GM21723 (cell line): Measurements from ENCODE around the gene USP43.
"Not testable (repeated sequence)": the region's sequence is repeated elsewhere in the genome, so short reads cannot be mapped to it uniquely, and the experiment has no call there.

Experiments
- ATAC-seq: cut with Tn5 transposase; IDR thresholded peaks from one replicate; pipeline ENCODE4 v1.9.1; 2021; ENCODE audit warnings: mild to moderate bottlenecking, moderate library complexity; ENCODE audit not compliant: unreplicated experiment

The USP43 gene, protein sequence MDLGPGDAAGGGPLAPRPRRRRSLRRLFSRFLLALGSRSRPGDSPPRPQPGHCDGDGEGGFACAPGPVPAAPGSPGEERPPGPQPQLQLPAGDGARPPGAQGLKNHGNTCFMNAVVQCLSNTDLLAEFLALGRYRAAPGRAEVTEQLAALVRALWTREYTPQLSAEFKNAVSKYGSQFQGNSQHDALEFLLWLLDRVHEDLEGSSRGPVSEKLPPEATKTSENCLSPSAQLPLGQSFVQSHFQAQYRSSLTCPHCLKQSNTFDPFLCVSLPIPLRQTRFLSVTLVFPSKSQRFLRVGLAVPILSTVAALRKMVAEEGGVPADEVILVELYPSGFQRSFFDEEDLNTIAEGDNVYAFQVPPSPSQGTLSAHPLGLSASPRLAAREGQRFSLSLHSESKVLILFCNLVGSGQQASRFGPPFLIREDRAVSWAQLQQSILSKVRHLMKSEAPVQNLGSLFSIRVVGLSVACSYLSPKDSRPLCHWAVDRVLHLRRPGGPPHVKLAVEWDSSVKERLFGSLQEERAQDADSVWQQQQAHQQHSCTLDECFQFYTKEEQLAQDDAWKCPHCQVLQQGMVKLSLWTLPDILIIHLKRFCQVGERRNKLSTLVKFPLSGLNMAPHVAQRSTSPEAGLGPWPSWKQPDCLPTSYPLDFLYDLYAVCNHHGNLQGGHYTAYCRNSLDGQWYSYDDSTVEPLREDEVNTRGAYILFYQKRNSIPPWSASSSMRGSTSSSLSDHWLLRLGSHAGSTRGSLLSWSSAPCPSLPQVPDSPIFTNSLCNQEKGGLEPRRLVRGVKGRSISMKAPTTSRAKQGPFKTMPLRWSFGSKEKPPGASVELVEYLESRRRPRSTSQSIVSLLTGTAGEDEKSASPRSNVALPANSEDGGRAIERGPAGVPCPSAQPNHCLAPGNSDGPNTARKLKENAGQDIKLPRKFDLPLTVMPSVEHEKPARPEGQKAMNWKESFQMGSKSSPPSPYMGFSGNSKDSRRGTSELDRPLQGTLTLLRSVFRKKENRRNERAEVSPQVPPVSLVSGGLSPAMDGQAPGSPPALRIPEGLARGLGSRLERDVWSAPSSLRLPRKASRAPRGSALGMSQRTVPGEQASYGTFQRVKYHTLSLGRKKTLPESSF

DNA sequence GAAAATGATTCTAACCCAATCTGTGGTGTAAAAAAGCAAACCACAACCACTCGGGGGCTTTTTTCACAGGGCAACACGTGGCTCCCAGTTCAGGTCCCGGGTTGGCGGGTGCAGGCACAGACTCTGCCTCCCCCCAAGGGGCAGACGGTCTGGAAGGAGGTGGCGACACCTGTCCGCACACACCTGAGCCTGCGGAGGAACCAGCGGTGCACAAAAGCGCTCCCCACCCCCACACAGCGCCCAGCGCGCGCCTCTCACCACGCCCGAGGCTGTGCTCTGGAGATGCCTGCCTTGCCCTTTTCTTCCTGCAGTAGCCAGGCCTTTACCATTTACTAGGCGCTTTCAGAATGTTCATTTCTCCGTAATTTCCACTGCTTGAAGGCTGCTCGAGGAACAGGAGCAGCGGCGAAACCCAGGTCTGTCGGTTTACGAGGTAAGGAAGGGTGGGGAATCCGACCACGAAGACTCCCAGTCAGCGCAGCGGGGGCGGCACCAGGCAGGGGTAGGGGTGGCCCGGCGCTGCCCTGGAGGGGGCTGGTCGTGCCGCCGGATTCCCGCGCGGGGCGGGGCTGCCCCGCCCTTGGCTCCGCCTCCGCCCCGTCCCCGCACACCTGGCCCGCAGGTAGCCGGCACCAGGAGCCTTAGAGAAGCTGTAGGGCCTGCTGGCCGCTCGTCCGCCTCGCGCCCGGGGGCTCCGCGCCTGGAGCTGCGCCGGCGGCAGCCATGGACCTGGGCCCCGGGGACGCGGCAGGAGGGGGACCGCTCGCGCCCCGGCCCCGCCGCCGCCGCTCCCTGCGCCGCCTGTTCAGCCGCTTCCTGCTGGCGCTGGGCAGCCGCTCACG, at the start of gene USP43:
Gene USP43 (plus strand): TSS at position 608 of the 842 bp plus-strand sequence. CDS start 116 bp downstream, at position 724.
- no peak for ATAC-seq

DNA sequence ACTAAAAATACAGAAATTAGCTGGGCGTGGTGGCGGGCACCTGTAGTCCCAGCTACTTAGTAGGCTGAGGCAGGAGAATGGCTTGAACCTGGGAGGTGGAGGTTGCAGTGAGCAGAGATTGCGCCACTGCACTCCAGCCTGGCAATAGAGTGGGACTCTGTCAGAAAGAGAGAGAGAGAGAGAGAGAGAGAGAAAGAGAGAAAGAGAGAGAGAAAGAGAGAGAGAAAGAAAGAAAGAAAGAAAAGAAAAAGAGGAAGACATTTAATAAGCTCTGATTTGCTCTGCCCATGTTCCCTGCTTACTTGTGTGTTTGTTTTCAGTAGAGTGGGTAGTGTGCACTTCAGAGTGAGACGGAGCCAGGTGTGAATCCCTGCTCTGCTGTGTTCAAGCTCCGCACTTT, 47.7 kb upstream of the USP43 start:
- not testable (repeated sequence) for ATAC-seq

DNA sequence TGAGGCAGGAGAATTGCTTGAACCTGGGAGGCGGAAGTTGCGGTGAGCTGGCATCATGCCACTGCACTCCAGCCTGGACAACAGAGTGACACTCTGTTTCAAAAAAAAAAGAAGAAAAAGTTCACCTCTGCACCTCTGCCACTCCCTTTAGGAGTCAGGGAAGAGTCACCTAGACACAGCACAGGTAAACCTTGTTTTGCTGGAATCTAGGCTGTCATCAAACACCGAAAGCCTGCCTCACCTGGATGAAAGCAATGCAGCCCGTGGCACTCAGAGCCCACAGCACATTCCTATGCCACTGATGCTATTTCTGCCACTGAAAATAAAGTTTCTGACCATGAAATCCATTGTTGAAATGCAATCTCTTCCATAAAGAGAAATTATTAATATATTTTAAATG, 46.7 kb upstream of the USP43 start:
- ATAC-seq, result no peak

- not testable (repeated sequence) for ATAC-seq
These were observed 40.7 kb upstream of the USP43 start for GRCh38 chr17:9604583-9604982.

- ATAC-seq, result no peak
These were observed 38.9 kb upstream of the USP43 start for GRCh38 chr17:9606453-9606852.

DNA sequence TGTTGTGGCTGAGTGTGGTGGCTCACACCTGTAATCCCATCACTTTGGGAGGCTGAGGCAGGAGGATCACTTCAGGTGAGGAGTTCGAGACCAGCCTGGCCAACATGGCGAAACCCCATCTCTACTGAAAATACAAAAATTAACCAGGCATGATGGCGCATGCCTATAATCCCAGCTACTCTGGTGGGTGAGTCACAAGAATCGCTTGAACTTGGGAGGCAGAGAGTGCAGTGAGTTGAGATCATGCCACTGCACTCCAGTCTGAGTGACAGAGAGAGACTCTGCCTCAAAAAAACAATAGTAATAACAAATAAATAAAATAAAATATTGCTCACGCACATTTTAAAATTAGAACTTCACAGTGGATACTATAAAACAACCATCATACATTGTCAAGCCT, 38.3 kb upstream of the USP43 start:
- not testable (repeated sequence) for ATAC-seq

DNA sequence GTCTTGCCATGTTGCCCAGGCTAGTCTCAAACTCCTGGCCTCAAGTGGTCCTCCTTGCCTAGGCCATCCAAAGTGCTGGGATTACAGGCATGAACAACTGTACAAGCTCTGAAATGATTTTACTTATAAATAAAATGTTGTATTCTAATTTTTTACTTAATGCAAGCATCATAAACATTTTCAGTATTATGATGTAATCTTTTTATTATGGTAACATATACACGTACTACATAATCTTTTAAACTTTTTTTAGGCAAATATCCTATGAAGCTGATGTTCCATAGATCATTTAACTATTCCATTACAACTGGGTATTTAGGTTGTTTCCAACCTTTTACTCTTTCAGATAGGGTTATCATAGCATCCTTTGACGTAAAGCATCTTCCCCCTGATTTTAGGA, 33.8 kb upstream of the USP43 start:
- ATAC-seq, result no peak

DNA sequence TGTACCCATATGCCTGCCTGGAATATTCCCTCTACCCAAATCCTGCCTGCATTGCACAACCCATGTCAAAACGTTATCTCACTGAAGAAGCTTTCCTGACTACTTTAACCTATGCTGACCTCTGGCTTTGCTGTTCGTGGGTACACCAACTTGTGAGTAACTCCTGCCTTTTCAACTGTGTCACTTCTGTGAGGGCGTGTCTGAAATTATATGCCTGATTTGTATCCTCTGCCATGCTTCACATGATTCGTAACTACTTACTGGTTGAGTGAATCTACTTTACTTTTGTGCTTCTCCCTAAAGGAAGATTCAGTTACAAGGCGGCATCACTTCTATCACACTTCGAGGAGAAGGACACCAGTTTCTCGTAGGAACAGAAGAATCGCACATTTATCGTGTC, 33.3 kb upstream of the USP43 start:
- ATAC-seq, result no peak

- ATAC-seq, result no peak
These were observed 29.8 kb upstream of the USP43 start for GRCh38 chr17:9615486-9615885.

DNA sequence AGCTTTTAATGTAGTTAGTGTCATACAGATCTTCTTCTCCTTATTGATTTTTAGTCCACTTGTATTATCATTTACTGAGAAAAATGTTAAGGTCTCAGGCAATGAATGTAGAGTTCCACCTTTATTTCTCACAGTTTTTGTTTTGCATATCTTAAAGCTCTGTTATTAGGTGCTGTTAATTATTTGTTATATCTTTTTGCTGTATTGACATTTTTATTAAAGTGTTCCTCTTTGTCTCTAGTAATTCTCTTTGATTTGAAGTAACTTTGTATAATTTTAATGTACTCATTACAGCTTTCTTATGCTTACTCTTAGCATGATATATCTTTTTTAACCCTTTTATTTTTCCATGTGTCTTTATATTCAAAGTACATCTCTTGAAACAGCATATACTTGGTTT, 22.4 kb upstream of the USP43 start:
- no peak for ATAC-seq

DNA sequence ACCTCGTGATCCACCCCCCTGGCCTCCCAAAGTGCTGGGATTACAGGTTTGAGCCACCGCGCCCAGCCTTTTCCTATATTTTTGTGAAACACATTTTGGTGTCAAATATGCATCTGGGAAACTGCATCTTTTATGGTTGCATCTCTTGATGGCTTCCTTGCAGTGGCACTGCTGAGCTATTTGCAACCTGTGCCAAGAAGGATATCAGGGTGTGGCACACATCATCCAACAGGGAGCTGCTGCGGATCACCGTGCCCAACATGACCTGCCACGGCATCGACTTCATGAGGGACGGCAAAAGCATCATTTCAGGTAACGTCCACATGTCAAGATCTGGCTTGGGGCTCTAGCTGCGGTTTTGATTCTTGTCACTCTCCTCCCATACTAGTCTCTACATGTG, 16.8 kb upstream of the USP43 start:
- no peak for ATAC-seq

DNA sequence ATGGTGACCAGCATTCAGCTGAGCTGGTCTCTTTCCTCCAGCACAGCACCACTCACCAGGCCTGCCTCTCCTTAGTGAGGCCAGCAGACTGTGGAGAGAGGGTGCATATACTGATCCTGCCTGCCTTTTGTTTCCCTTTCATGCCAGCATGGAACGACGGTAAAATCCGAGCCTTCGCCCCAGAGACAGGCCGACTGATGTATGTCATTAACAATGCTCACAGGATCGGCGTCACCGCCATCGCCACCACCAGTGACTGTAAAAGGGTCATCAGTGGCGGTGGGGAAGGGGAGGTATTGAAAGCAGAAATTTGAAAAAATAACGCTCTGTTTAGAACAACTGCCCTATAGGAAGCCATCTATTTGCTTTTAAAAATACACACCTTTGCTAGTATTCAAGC, 12.6 kb upstream of the USP43 start:
- ATAC-seq, result no peak

- ATAC-seq, result no peak
These were observed 10.0 kb upstream of the USP43 start for GRCh38 chr17:9635340-9635739.

GRCh38 chr17:9636501-9636900, 8.8 kb upstream of the USP43 start:
- ATAC-seq, result no peak

DNA sequence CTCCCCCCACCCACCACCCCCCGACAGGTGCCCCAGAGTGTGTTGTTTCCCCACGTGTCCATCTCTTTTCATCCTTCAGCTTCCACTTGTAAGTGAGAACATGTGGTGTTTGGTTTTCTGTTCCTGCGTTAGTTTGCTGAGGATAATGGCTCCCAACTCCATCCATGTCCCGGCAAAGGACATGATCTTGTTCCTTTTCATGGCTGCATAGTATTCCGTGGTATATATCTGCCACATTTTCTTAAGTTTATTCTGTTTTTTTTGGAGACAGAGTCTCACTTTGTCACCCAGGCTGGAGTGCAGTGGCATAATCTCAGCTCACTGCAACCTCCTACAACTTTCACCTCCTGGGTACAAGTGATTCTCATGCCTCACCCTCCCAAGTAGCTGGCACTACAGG, 4.9 kb upstream of the USP43 start:
- ATAC-seq, result not testable (repeated sequence)

- ATAC-seq, result no peak
These were observed 1.7 kb upstream of the USP43 start for GRCh38 chr17:9643611-9644010.

DNA sequence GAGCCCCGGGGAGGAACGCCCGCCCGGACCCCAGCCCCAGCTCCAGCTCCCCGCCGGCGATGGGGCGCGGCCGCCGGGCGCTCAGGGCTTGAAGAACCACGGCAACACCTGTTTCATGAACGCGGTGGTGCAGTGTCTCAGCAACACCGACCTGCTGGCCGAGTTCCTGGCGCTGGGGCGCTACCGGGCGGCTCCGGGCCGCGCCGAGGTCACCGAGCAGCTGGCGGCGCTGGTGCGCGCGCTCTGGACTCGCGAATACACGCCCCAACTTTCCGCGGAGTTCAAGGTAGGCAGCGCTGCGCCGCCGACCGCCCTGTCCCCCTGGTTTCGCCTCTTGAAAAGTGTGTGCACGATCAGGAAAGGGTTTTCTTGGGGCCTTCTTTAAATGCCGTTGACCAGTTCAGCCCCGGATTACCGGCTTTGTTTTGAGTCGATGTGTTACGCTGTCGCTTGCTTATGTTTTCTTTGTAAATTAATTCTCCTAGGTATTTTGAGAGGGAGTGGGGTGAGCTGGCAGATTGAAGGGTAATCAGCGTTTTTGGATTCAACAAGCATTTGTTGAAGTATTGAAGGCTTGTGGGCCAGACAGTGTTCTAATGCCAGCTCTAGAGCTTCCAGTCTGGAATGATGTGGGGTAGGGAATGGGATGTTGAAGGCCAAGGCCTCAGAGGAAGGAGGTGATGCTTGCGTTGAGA, 681 bp downstream of the USP43 start:
- ATAC-seq, result no peak

- no peak for ATAC-seq
These were observed 1.2 kb downstream of the USP43 start for GRCh38 chr17:9646546-9646885.

GRCh38 chr17:9647014-9647413, 1.7 kb downstream of the USP43 start:
- ATAC-seq, result no peak

- ATAC-seq, result no peak
These were observed 3.3 kb downstream of the USP43 start for GRCh38 chr17:9648521-9649110.
